Measurements from ENCODE around the gene CDC40. TPM values are rescaled to one million over a fixed set of nuclear protein-coding genes. Genes with fewer than 3 reads are reported as not detected.

Gene CDC40
- total RNA-seq, 1 experiment from 2014 or later = 39.5 TPM

DNA sequence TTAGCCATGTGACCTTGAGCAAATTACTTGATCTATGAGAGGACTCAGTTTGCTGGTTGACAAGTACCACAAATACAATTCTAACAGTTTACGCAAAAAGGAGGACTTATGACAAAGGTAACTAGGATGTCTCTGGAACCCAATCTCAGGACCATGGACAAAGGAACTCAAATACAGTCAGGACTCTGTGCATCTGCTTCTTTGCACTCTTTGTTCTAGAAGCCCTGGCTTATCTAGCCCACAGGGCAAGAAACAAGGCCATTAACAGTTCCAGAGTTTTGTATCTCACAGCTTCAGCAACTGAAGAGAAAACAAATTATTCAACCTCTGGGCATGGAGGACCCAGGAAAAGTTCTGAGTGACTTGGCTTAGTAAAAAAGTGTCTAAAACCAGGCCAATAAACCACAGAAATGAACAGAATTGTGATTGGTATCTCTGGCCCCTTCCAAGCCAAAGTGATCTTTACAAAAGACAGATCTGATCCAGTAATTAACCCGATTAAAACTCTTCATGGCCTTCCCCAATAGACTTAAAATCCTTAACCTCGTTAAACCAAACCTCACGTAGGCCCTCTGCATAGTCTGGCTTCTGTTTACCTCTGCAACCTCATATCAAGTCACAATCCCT lies 6.6 kb upstream of the CDC40 start:
- peaks cover 90% of the 10 kb centered on the region for H3K79me2 ChIP-seq (ENCODE audit: low read length)
- H3K4me2 ChIP-seq (ENCODE audit: low read depth, low read length, poor library complexity, severe bottlenecking) = no peak overlapping the region
- H3K4me3 ChIP-seq (ENCODE audit: low read length) = no peak overlapping the region
- H3K27ac ChIP-seq (ENCODE audit: low read length) = no peak overlapping the region
- no peak for DNase-seq
- no peaks in the 10 kb centered on the region for H3K27me3 ChIP-seq (ENCODE audit: low read length)
- no peak overlapping the region for H2AFZ ChIP-seq (ENCODE audit: low read length)
- no peaks in the 10 kb centered on the region for H3K9me3 ChIP-seq (ENCODE audit: low read length)
- H3K9me2 ChIP-seq (replicated peaks; ENCODE audit: insufficient read depth, low read length) = no peaks in the 10 kb centered on the region
- no peaks in the 10 kb centered on the region for H3K36me3 ChIP-seq (ENCODE audit: insufficient read depth, low read length)
- peaks cover 20% of the 10 kb centered on the region for H3K4me1 ChIP-seq (ENCODE audit: low read length)
- H4K20me1 ChIP-seq (ENCODE audit: insufficient read depth, low read depth, low read length) = no peaks in the 10 kb centered on the region
- H3K9ac ChIP-seq (ENCODE audit: low read length) = no peak overlapping the region

DNA sequence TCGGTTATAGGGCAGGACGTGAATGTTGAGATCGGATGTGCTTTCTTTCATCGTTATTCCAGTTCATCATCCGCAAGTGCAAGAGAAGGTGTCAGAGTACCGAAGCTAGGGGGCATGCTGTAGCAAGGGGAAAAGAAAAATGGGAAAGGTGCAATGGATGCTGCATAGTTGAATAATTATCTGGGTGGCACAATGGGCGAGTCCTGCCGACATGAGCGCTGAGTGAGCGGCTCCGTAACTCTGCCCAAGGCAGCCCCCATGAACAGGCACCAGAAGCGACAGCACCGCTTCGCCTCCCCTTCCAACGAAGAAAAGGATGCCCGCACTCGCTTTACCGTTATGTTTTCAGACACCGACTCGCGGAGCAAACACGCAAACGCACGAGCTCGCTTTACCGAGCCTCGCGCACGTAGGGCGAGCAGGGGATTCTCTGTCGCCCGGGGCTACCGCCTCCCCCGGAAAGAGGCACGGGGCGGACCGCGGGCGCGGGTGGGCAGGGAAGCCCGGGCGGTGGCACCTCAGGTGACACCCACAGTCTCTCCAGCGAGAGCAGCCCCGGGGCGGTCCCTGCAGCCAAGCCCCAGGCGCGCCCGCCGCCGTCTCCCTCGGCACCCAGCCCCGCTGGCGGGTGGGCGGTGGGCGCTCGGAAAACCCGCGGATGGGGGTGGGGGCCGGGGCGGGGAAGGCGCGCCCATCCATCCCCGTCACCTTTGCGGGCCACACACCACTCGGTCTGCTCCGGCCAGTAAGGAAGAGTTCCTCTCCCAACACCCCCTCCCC lies 1.4 kb upstream of the CDC40 start:
- H3K79me2 ChIP-seq (ENCODE audit: low read length) = peaks cover 82% of the 10 kb centered on the region
- peak overlapping the region; percentile 81 for H3K9ac ChIP-seq (ENCODE audit: low read length)
- peak overlapping the region; percentile 95 for H3K4me3 ChIP-seq (ENCODE audit: low read length)
- peaks cover 45% of the 10 kb centered on the region for H3K4me1 ChIP-seq (ENCODE audit: low read length)
- no peaks in the 10 kb centered on the region for H3K9me3 ChIP-seq (ENCODE audit: low read length)
- peak overlapping the region; percentile 88 for H3K4me2 ChIP-seq (ENCODE audit: low read depth, low read length, poor library complexity, severe bottlenecking)
- peak; percentile 84 for DNase-seq
- H4K20me1 ChIP-seq (ENCODE audit: insufficient read depth, low read depth, low read length) = peaks cover 6% of the 10 kb centered on the region; the same call in 1 of the 2 replicates
- H3K27ac ChIP-seq (ENCODE audit: low read length) = peak overlapping the region; percentile 65
- H3K27me3 ChIP-seq (ENCODE audit: low read length) = no peaks in the 10 kb centered on the region
- H2AFZ ChIP-seq (ENCODE audit: low read length) = peak overlapping the region; percentile 70; the same call in 1 of the 2 replicates
- peaks cover 17% of the 10 kb centered on the region; the same call in 1 of the 2 replicates for H3K36me3 ChIP-seq (ENCODE audit: insufficient read depth, low read length)
- no peaks in the 10 kb centered on the region for H3K9me2 ChIP-seq (replicated peaks; ENCODE audit: insufficient read depth, low read length)

DNA sequence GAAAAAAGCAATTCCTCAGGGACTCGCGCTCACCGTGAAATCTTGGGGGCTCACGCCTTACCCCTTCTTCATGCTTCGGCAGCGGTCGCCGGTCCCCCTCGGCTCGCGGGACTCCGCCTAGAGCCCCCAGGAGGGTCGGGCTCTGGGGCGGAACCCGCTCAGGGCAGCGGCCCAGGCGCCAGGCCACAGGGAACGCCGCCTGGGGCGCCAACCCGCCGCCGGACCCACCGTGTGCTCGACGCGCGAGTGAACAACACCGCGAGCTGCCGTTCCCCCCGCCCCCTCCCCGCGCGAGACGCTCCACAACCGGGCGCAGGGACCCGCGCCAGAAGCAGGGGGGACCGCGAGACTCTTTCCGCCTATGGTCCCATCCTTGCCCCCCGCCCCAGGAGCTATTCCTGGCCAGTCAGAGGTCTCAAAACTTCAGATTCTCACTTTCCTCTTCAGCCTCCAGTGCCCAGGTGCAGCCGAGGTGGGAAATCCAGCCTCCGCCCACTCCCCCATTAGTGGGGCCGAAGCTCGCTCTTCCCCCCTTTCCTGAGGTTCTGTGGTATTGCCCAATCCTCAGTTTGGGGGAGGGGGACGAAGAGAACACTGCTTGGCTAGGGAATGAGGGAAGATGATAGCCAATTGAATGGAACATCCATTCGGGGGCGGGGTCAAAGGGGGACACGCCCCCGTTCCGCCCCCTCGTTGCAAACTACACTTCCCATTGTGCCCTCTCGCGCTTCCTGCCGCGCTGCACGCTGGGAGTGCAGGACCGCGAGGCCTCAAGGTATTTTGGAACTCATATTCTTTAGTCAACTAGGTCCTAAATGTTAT lies 610 bp upstream of the CDC40 start, which contains the start of gene WASF1:
WASF1 (minus strand) TSS at position 265 of the 822 bp plus-strand sequence. CDS start 52,069 bp downstream, outside the sequence.
- H3K4me3 ChIP-seq (ENCODE audit: low read length) = peak within 1 kb of the TSS; percentile 95
- H3K36me3 ChIP-seq (ENCODE audit: insufficient read depth, low read length) = peaks cover 25% of the 10 kb centered on the region
- peak; percentile 97 for DNase-seq
- no peaks in the 10 kb centered on the region for H3K9me2 ChIP-seq (replicated peaks; ENCODE audit: insufficient read depth, low read length)
- H3K4me2 ChIP-seq (ENCODE audit: low read depth, low read length, poor library complexity, severe bottlenecking) = peak within 1 kb of the TSS; percentile 88
- H4K20me1 ChIP-seq (ENCODE audit: insufficient read depth, low read depth, low read length) = peaks cover 6% of the 10 kb centered on the region; the same call in 1 of the 2 replicates
- no peaks in the 10 kb centered on the region for H3K9me3 ChIP-seq (ENCODE audit: low read length)
- H3K9ac ChIP-seq (ENCODE audit: low read length) = peak within 1 kb of the TSS; percentile 93
- H2AFZ ChIP-seq (ENCODE audit: low read length) = peak within 1 kb of the TSS; percentile 84
- peaks cover 53% of the 10 kb centered on the region for H3K4me1 ChIP-seq (ENCODE audit: low read length)
- H3K27ac ChIP-seq (ENCODE audit: low read length) = peak within 1 kb of the TSS; percentile 71
- H3K27me3 ChIP-seq (ENCODE audit: low read length) = no peaks in the 10 kb centered on the region
- H3K79me2 ChIP-seq (ENCODE audit: low read length) = peaks cover 82% of the 10 kb centered on the region

DNA sequence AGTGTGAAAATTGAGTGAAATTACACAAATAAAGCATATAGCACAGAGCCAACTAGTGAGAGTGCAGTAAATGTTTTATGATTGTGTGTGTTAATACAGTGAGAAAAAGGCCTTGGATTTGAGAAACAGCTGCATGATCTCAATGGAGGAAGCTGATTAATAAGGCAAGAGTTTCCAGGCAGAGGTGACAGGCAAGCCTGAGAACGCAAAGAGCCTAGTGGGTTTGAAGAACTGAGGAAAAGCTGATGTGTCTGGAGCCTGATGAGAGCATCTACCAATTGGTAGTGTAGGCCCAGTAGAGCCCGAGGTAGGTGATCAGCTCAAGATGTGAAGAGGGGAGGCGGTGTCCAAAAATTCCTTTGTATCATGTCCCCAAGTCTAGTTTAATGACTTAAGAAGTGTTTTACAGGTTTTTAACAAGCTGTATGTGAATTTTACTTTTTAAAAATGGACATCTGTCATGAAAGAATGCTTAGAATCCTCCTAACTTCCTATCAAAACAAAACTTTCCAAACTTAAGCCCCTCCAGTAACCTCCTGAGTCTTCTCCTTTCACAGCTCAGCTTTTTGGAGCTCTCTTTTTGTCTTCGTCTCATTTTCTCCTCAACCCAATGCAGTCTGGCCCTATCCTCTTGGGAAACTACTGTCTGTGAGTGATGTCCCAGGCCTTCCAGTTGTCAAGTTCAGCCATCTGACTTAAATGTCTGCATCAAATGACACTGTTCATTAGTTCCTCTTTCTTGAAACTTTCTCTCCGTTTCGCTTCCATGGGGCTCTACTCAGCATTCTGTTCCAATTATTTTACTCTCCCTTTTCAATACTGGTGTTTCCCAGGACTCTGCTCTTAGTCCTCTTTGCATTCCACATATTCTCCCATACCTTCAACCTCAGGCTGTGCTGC lies 1.2 kb downstream of the CDC40 start:
- H3K27me3 ChIP-seq (ENCODE audit: low read length) = no peaks in the 10 kb centered on the region
- no peaks in the 10 kb centered on the region for H3K9me3 ChIP-seq (ENCODE audit: low read length)
- H3K9me2 ChIP-seq (replicated peaks; ENCODE audit: insufficient read depth, low read length) = no peaks in the 10 kb centered on the region
- peaks cover 6% of the 10 kb centered on the region; the same call in 1 of the 2 replicates for H4K20me1 ChIP-seq (ENCODE audit: insufficient read depth, low read depth, low read length)
- peak overlapping the region; percentile 93 for H3K9ac ChIP-seq (ENCODE audit: low read length)
- H3K4me2 ChIP-seq (ENCODE audit: low read depth, low read length, poor library complexity, severe bottlenecking) = peak overlapping the region; percentile 88
- H3K4me3 ChIP-seq (ENCODE audit: low read length) = peak overlapping the region; percentile 95
- no peak overlapping the region for H2AFZ ChIP-seq (ENCODE audit: low read length)
- peaks cover 83% of the 10 kb centered on the region for H3K79me2 ChIP-seq (ENCODE audit: low read length)
- peak; percentile 88 for DNase-seq
- H3K27ac ChIP-seq (ENCODE audit: low read length) = peak overlapping the region; percentile 71
- H3K36me3 ChIP-seq (ENCODE audit: insufficient read depth, low read length) = peaks cover 32% of the 10 kb centered on the region
- peaks cover 61% of the 10 kb centered on the region for H3K4me1 ChIP-seq (ENCODE audit: low read length)

DNA sequence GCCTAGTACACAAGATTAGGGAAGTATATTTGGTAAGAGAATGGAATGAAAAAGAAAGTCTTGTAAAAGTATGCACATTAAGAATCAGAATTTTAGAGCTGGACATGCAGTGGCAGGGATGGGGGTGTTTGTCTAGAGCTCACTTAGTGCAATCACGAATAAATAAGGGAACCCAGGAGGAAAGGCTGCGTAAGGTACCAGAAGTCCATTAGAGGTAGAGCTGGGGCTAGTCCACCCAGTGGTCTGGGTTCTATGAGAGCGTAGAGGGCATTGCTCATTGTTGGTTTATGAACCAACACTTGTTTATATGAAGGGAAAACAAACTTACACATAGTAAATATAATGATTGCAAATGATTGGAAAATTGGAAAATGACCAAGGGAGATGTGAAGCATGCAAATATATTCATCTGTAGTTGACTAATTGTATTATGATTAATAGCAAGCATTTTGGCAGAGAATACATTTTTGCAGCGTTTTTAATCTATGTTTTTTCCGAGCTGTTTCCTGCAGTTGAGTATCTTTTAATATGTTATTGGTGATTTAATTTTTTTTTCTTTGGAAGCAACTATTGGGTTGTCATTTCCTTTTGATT lies 3.2 kb downstream of the CDC40 start:
- Histone ChIP-seq H3K27ac (ENCODE audit: low read length) (peak overlapping the region; percentile 40; the same call in 1 of the 2 replicates), H3K27me3 (ENCODE audit: low read length) (no peaks in the 10 kb centered on the region), H3K4me2 (ENCODE audit: low read depth, low read length, poor library complexity, severe bottlenecking) (peak overlapping the region; percentile 88), H3K79me2 (ENCODE audit: low read length) (peaks cover 87% of the 10 kb centered on the region), H3K9me2 (replicated peaks; ENCODE audit: insufficient read depth, low read length) (no peaks in the 10 kb centered on the region), H3K9ac (ENCODE audit: low read length) (peak overlapping the region; percentile 93), H2AFZ (ENCODE audit: low read length) (no peak overlapping the region), H3K4me3 (ENCODE audit: low read length) (peak overlapping the region; percentile 95), H3K4me1 (ENCODE audit: low read length) (peaks cover 65% of the 10 kb centered on the region), H3K36me3 (ENCODE audit: insufficient read depth, low read length) (peaks cover 32% of the 10 kb centered on the region), H4K20me1 (ENCODE audit: insufficient read depth, low read depth, low read length) (peaks cover 6% of the 10 kb centered on the region; the same call in 1 of the 2 replicates), H3K9me3 (ENCODE audit: low read length) (no peaks in the 10 kb centered on the region)
- DNase-seq = no peak

DNA sequence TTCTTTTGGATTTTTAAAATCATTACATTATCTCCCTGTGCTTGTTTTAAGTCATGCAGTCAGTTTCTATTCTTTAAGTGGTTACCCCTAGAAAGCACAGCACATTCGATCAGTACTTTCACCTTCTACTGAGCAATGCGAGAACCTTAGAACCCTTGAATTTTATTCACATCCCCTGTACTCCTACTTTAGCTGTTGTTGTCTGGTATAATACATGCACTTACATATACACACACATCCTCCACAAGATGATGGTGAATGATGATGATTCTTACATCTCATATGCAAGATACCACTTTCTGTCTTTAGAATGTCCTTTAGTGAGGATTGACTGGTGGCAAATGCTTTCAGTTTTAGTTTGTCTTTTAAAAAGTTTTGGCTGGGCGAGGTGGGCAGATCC lies 5.7 kb downstream of the CDC40 start:
- Histone ChIP-seq H4K20me1 (ENCODE audit: insufficient read depth, low read depth, low read length) (peaks cover 3% of the 10 kb centered on the region; the same call in 1 of the 2 replicates), H2AFZ (ENCODE audit: low read length) (no peak overlapping the region), H3K4me2 (ENCODE audit: low read depth, low read length, poor library complexity, severe bottlenecking) (peak overlapping the region; percentile 27), H3K9me3 (ENCODE audit: low read length) (no peaks in the 10 kb centered on the region), H3K27ac (ENCODE audit: low read length) (peak overlapping the region; percentile 4; the same call in 1 of the 2 replicates), H3K36me3 (ENCODE audit: insufficient read depth, low read length) (peaks cover 32% of the 10 kb centered on the region), H3K79me2 (ENCODE audit: low read length) (peaks cover 100% of the 10 kb centered on the region), H3K4me3 (ENCODE audit: low read length) (peak overlapping the region; percentile 13; the same call in 1 of the 2 replicates), H3K9me2 (replicated peaks; ENCODE audit: insufficient read depth, low read length) (no peaks in the 10 kb centered on the region), H3K9ac (ENCODE audit: low read length) (peak overlapping the region; percentile 21), H3K4me1 (ENCODE audit: low read length) (peaks cover 90% of the 10 kb centered on the region), H3K27me3 (ENCODE audit: low read length) (no peaks in the 10 kb centered on the region)
- DNase-seq = no peak

DNA sequence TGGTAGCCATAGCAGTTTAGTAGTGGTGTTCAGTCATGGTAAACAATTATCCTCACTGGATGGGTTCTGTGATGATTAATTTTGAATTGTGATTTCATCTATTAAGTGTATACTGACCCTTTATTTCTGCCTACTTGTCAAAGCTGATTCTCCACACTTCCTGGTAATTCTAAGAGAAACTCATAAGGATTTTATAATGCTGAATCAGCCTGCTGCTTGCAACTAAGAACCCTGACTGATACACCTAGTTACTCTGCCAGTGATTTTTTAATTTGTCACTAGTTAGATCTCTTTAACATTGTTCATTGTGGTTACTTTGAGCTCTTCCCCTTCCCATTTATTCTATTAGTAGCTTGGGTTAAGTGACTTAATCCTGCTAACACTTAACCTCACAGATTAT lies 8.6 kb downstream of the CDC40 start:
- Histone ChIP-seq H3K4me1 (ENCODE audit: low read length) (peaks cover 81% of the 10 kb centered on the region), H3K9me3 (ENCODE audit: low read length) (no peaks in the 10 kb centered on the region), H3K79me2 (ENCODE audit: low read length) (peaks cover 99% of the 10 kb centered on the region), H3K9ac (ENCODE audit: low read length) (no peak overlapping the region), H3K27me3 (ENCODE audit: low read length) (no peaks in the 10 kb centered on the region), H3K36me3 (ENCODE audit: insufficient read depth, low read length) (peaks cover 25% of the 10 kb centered on the region), H3K4me3 (ENCODE audit: low read length) (no peak overlapping the region), H2AFZ (ENCODE audit: low read length) (no peak overlapping the region), H4K20me1 (ENCODE audit: insufficient read depth, low read depth, low read length) (no peaks in the 10 kb centered on the region), H3K4me2 (ENCODE audit: low read depth, low read length, poor library complexity, severe bottlenecking) (no peak overlapping the region), H3K9me2 (replicated peaks; ENCODE audit: insufficient read depth, low read length) (no peaks in the 10 kb centered on the region), H3K27ac (ENCODE audit: low read length) (no peak overlapping the region)
- DNase-seq = no peak
